Colonic mucosa (tissue), 4 donors: ENCODE results near the gene SMPDL3B. TPM values are rescaled to one million over a fixed set of nuclear protein-coding genes. Genes with fewer than 3 reads are reported as not detected.

Experiments
- DNase-seq: peaks from one replicate; pipeline ENCODE4 v3.0.0-alpha.2; 2020
- H3K27ac ChIP-seq: fragments of 200-600 bp; one replicate; pipeline ENCODE4 v1.8.0; 2021
- H3K27me3 ChIP-seq: fragments of 200-600 bp; one replicate; pipeline ENCODE4 v1.8.0; 2021
- H3K36me3 ChIP-seq: fragments of 200-600 bp; one replicate; pipeline ENCODE4 v1.8.0; 2021
- H3K4me1 ChIP-seq: fragments of 200-600 bp; one replicate; pipeline ENCODE4 v1.8.0; 2021; ENCODE audit warnings: mild to moderate bottlenecking
- H3K4me3 ChIP-seq: fragments of 200-600 bp; one replicate; pipeline ENCODE4 v1.8.0; 2021
- H3K9ac ChIP-seq, 2 donors: one replicate each; pipeline ENCODE4 v1.7.0; 2013; ENCODE audit warnings: control low read depth in 2 of 2, low read depth in 2 of 2, low read length in 2 of 2
- H3K9me3 ChIP-seq: fragments of 200-600 bp; one replicate; pipeline ENCODE4 v1.8.0; 2021
- intact Hi-C: fragments of 100-400 bp; cut with DNase I; formaldehyde crosslinking; loops from one replicate; pipeline ENCODE4 v1.14.1; 2022
- total RNA-seq, 2 donors: library from RNA; stranded (reverse); fragmentation: NEBNext Ultra II Directional in 1 of 2; extraction: Animal tissue kit (Norgen Biotek cat#: 25700) in 1 of 2; gene quantifications; one replicate each; pipeline ENCODE4 v1.2.1, GENCODE V29; 2021
- TF ChIP-seq, protein P1 (sequence below): fragments of 200-600 bp; IDR thresholded peaks from one replicate; pipeline ENCODE4 v1.8.0; 2022; ENCODE audit warnings: antibody characterized with exemption, mild to moderate bottlenecking
- donor health status: healthy.
- donor health status: DM: no; HTN: no; CAD: no.
- donor health status: DM: no; HTN: no; CAD: no.

Gene SMPDL3B
- total RNA-seq, 2 donors from 2014 or later = 27.4 to 38.6 TPM

- Histone ChIP-seq H3K9me3 (no peaks in the 10 kb centered on the region), H3K4me3 (no peak overlapping the region), H3K4me1 (no peaks in the 10 kb centered on the region), H3K27ac (no peak overlapping the region), H3K9ac (no peak overlapping the region), H3K27me3 (no peaks in the 10 kb centered on the region), H3K36me3 (no peaks in the 10 kb centered on the region)
- TF ChIP-seq, protein P1, sequence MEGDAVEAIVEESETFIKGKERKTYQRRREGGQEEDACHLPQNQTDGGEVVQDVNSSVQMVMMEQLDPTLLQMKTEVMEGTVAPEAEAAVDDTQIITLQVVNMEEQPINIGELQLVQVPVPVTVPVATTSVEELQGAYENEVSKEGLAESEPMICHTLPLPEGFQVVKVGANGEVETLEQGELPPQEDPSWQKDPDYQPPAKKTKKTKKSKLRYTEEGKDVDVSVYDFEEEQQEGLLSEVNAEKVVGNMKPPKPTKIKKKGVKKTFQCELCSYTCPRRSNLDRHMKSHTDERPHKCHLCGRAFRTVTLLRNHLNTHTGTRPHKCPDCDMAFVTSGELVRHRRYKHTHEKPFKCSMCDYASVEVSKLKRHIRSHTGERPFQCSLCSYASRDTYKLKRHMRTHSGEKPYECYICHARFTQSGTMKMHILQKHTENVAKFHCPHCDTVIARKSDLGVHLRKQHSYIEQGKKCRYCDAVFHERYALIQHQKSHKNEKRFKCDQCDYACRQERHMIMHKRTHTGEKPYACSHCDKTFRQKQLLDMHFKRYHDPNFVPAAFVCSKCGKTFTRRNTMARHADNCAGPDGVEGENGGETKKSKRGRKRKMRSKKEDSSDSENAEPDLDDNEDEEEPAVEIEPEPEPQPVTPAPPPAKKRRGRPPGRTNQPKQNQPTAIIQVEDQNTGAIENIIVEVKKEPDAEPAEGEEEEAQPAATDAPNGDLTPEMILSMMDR = no peak
- intact Hi-C loops = no loop called here
- no peak for DNase-seq
Observed at GRCh38 chr1:27980216-27980845, 45.5 kb downstream of the SMPDL3B start.

DNA sequence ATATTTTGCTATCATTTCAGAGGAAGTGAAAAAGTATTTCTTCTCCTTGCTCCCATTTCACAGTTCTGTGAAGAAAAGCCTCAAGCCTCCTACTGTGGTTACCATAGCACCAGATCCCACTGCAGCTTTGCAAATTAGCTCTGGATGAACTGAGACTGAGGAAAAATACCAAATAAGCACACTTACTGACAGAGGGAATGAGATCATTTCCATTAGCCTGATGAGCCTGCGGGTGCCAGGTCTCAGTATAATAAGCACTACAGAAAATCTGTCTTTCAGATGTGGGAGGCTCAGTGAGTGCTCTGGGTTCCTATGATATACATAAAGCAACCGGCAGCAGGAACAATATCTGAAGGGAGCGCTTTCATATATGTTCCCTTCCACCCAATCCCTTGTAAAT, 46.3 kb downstream of the SMPDL3B start:
- Histone ChIP-seq H3K9me3 (no peaks in the 10 kb centered on the region), H3K4me1 (no peaks in the 10 kb centered on the region), H3K36me3 (no peaks in the 10 kb centered on the region), H3K9ac (no peak overlapping the region), H3K4me3 (no peak overlapping the region), H3K27ac (no peak overlapping the region), H3K27me3 (no peaks in the 10 kb centered on the region)
- intact Hi-C loops = no loop called here
- TF ChIP-seq, protein P1 = no peak
- no peak for DNase-seq

- no peak overlapping the region for H3K27ac ChIP-seq
- TF ChIP-seq, protein P1 = no peak
- H3K27me3 ChIP-seq = no peaks in the 10 kb centered on the region
- no peak for DNase-seq
- no peaks in the 10 kb centered on the region for H3K4me1 ChIP-seq
- no peaks in the 10 kb centered on the region for H3K9me3 ChIP-seq
- H3K36me3 ChIP-seq = peaks cover 14% of the 10 kb centered on the region
- intact Hi-C loops = no loop called here
- H3K9ac ChIP-seq = no peak overlapping the region
- H3K4me3 ChIP-seq = no peak overlapping the region
Observed at GRCh38 chr1:27990920-27991537, 56.2 kb downstream of the SMPDL3B start.

- Histone ChIP-seq H3K4me3 (no peak overlapping the region), H3K9ac (no peak overlapping the region), H3K27ac (no peak overlapping the region), H3K9me3 (no peaks in the 10 kb centered on the region), H3K36me3 (peaks cover 14% of the 10 kb centered on the region), H3K4me1 (no peaks in the 10 kb centered on the region), H3K27me3 (no peaks in the 10 kb centered on the region)
- intact Hi-C loops = no loop called here
- TF ChIP-seq, protein P1 = no peak
- no peak for DNase-seq
Observed at GRCh38 chr1:27992276-27992675, 57.5 kb downstream of the SMPDL3B start.

DNA sequence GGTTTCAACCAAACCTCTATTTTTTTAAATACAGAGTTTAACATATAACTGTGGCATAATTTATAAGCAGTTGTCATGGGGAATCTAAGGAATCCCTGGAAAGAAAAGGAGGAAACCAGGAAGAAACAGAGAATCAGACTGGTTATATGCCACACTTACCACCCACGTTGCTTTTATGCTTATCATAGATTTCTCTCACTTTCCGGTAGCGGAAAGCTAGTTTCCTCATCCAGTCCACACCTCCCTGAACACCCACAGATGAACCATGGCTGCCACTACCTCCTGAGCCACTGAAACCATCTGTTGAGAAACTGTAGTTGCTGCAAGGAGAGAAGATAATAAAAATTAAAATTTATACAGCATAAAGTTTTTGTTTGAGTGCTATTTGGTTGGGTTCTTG, 58.4 kb downstream of the SMPDL3B start:
- DNase-seq = no peak
- no peaks in the 10 kb centered on the region for H3K27me3 ChIP-seq
- no peaks in the 10 kb centered on the region for H3K9me3 ChIP-seq
- peaks cover 13% of the 10 kb centered on the region for H3K36me3 ChIP-seq
- TF ChIP-seq, protein P1 = no peak
- H3K27ac ChIP-seq = no peak overlapping the region
- H3K9ac ChIP-seq = no peak overlapping the region
- intact Hi-C loops = no loop called here
- no peak overlapping the region for H3K4me3 ChIP-seq
- H3K4me1 ChIP-seq = no peaks in the 10 kb centered on the region
